HepG2 (cell line): ENCODE results near the gene GALNT10. TPM values are rescaled to one million over a fixed set of nuclear protein-coding genes. Genes with fewer than 3 reads are reported as not detected.

Experiments
- CCDC6 ChIP-seq: sonication (generic); formaldehyde crosslinking; IDR thresholded peaks from 2 replicates; pipeline ENCODE4 v1.8.1; 2022; ENCODE audit warnings: mild to moderate bottlenecking, missing genetic modification reagents, moderate library complexity
- EEA1 ChIP-seq: sonication (generic); formaldehyde crosslinking; IDR thresholded peaks from 2 replicates; pipeline ENCODE4 v1.5.1; 2020; ENCODE audit warnings: mild to moderate bottlenecking, missing genetic modification reagents, borderline replicate concordance
- GFI1 ChIP-seq: sonication (generic); formaldehyde crosslinking; IDR thresholded peaks from 2 replicates; pipeline ENCODE4 v1.5.0; 2020; ENCODE audit warnings: missing genetic modification reagents, mild to moderate bottlenecking, borderline replicate concordance
- GTF3A ChIP-seq: sonication (generic); formaldehyde crosslinking; conservative IDR thresholded peaks from 2 replicates; pipeline ENCODE4 v1.4.0; 2020; ENCODE audit warnings: mild to moderate bottlenecking, missing genetic modification reagents
- KAT8 ChIP-seq: IDR thresholded peaks from 2 replicates; pipeline ENCODE4 v1.6.1; 2016; ENCODE audit warnings: missing genetic modification reagents, missing compliant biosample characterization
- MXD3 ChIP-seq: IDR thresholded peaks from 2 replicates; pipeline ENCODE4 v1.6.1; 2016; ENCODE audit warnings: mild to moderate bottlenecking, missing biosample characterization, missing genetic modification reagents
- NONO ChIP-seq, 2 experiments: fragments of 450-650 bp in 1 of 2; sonication (generic) in 1 of 2; formaldehyde crosslinking in 1 of 2; IDR thresholded peaks in 1 of 2; conservative IDR thresholded peaks in 1 of 2; 2 replicates each; pipeline versions ENCODE4 v1.6.1 to v1.8.0; 2017 to 2022; ENCODE audit warnings: mild to moderate bottlenecking in 1 of 2, missing genetic modification reagents in 1 of 2, moderate library complexity in 1 of 2
- SIN3A ChIP-seq: IDR thresholded peaks from 2 replicates; pipeline ENCODE4 v1.6.1; 2011; ENCODE audit warnings: low read depth, mild to moderate bottlenecking, control low read depth, low read length, borderline replicate concordance
- SMAD3 ChIP-seq: sonication (generic); formaldehyde crosslinking; IDR thresholded peaks from 2 replicates; pipeline ENCODE4 v1.4.0; 2020; ENCODE audit warnings: missing genetic modification reagents
- TAF15 ChIP-seq: fragments of 200-400 bp; formaldehyde crosslinking; IDR thresholded peaks from one replicate; pipeline ENCODE4 v1.6.1; 2018; ENCODE audit warnings: mild to moderate bottlenecking, low read depth, low read length; ENCODE audit not compliant: poor library complexity, severe bottlenecking
- THAP7 ChIP-seq: sonication (generic); formaldehyde crosslinking; IDR thresholded peaks from 2 replicates; pipeline ENCODE4 v1.8.1; 2023; ENCODE audit warnings: mild to moderate bottlenecking, missing genetic modification reagents
- ZMYM3 ChIP-seq: sonication (generic); formaldehyde crosslinking; IDR thresholded peaks from 2 replicates; pipeline ENCODE4 v1.5.1; 2020; ENCODE audit warnings: mild to moderate bottlenecking, missing genetic modification reagents
- ZNF121 ChIP-seq: sonication (generic); formaldehyde crosslinking; IDR thresholded peaks from 2 replicates; pipeline ENCODE4 v1.5.0; 2020; ENCODE audit warnings: mild to moderate bottlenecking, missing genetic modification reagents
- ZNF124 ChIP-seq: sonication (generic); formaldehyde crosslinking; IDR thresholded peaks from 2 replicates; pipeline ENCODE4 v1.4.0; 2020; ENCODE audit warnings: missing genetic modification reagents
- polyA plus RNA-seq, 8 experiments: library from polyadenylated mRNA; depleted of rRNA in 3 of 8; stranded (reverse) in 7 of 8; unstranded in 1 of 8; fragments of >200 nt; fragmentation: Illumina TruSeq in 4 of 8; extraction: Trizol in 4 of 8; gene quantifications; 2 replicates each; pipeline versions ENCODE4 v1.2.1 to v1.2.3, GENCODE V29; 2011 to 2016; ENCODE audit warnings: low read depth in 4 of 8, missing spikeins in 1 of 8, mixed read lengths in 1 of 8; ENCODE audit not compliant: insufficient read depth in 1 of 8
- total RNA-seq, 5 experiments: library from RNA; depleted of rRNA; stranded (reverse); fragments of >200 nt; fragmentation: Illumina TruSeq; extraction: Trizol; gene quantifications; 2 replicates each; pipeline ENCODE4 v1.2.3, GENCODE V29; 2016; ENCODE audit warnings: low read depth in 1 of 5
- TF ChIP-seq, protein P1 (sequence below): sonication (generic); formaldehyde crosslinking; IDR thresholded peaks from 2 replicates; pipeline ENCODE4 v1.8.0; 2022; ENCODE audit warnings: mild to moderate bottlenecking, missing genetic modification reagents; ENCODE audit not compliant: insufficient replicate concordance
- TF ChIP-seq, protein P2 (sequence below), 2 experiments: fragments of 450-650 bp in 1 of 2; sonication (generic) in 1 of 2; formaldehyde crosslinking in 1 of 2; IDR thresholded peaks; 2 replicates each; pipeline versions ENCODE4 v1.6.1 to v1.8.0; 2016 to 2022; ENCODE audit warnings: antibody characterized with exemption in 1 of 2, mild to moderate bottlenecking in 1 of 2, missing genetic modification reagents in 1 of 2

The GALNT10 gene
- total and polyA plus RNA-seq, 2 of the 13 experiments (the other 11 are each of a cell fraction or from before 2014, with no cell fraction given): 8.1 to 11.2 TPM

GRCh38 chr5:154445422-154446194 lies 255.1 kb downstream of the GALNT10 start, which contains the start of gene SAP30L (continued):
- TF ChIP-seq GFI1 (no peak), ZNF121 (CRISPR knock-in tag) (no peak), GTF3A (CRISPR knock-in tag) (no peak), SIN3A (peak; percentile 31; the same call in 1 of the 2 replicates), TAF15 (no peak), KAT8 (CRISPR knock-in tag) (peak; percentile 89), THAP7 (CRISPR knock-in tag) (no peak), CCDC6 (CRISPR knock-in tag) (no peak), SMAD3 (CRISPR knock-in tag) (peak; percentile 63), ZNF124 (CRISPR knock-in tag) (no peak), MXD3 (no peak), NONO (IDR thresholded peaks at IDR 0.05) (no peak), NONO (CRISPR knock-in tag; conservative IDR thresholded peaks at IDR 0.05) (0 out of 2 replicates have a peak, but pooled peaks have one; percentile 28), EEA1 (CRISPR knock-in tag) (no peak), ZMYM3 (CRISPR knock-in tag) (no peak)
- TF ChIP-seq, protein P1, sequence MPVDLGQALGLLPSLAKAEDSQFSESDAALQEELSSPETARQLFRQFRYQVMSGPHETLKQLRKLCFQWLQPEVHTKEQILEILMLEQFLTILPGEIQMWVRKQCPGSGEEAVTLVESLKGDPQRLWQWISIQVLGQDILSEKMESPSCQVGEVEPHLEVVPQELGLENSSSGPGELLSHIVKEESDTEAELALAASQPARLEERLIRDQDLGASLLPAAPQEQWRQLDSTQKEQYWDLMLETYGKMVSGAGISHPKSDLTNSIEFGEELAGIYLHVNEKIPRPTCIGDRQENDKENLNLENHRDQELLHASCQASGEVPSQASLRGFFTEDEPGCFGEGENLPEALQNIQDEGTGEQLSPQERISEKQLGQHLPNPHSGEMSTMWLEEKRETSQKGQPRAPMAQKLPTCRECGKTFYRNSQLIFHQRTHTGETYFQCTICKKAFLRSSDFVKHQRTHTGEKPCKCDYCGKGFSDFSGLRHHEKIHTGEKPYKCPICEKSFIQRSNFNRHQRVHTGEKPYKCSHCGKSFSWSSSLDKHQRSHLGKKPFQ: no peak
- TF ChIP-seq, protein P2, sequence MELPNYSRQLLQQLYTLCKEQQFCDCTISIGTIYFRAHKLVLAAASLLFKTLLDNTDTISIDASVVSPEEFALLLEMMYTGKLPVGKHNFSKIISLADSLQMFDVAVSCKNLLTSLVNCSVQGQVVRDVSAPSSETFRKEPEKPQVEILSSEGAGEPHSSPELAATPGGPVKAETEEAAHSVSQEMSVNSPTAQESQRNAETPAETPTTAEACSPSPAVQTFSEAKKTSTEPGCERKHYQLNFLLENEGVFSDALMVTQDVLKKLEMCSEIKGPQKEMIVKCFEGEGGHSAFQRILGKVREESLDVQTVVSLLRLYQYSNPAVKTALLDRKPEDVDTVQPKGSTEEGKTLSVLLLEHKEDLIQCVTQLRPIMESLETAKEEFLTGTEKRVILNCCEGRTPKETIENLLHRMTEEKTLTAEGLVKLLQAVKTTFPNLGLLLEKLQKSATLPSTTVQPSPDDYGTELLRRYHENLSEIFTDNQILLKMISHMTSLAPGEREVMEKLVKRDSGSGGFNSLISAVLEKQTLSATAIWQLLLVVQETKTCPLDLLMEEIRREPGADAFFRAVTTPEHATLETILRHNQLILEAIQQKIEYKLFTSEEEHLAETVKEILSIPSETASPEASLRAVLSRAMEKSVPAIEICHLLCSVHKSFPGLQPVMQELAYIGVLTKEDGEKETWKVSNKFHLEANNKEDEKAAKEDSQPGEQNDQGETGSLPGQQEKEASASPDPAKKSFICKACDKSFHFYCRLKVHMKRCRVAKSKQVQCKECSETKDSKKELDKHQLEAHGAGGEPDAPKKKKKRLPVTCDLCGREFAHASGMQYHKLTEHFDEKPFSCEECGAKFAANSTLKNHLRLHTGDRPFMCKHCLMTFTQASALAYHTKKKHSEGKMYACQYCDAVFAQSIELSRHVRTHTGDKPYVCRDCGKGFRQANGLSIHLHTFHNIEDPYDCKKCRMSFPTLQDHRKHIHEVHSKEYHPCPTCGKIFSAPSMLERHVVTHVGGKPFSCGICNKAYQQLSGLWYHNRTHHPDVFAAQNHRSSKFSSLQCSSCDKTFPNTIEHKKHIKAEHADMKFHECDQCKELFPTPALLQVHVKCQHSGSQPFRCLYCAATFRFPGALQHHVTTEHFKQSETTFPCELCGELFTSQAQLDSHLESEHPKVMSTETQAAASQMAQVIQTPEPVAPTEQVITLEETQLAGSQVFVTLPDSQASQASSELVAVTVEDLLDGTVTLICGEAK (IDR thresholded peaks at IDR 0.05): no peak
- TF ChIP-seq, protein P2 (CRISPR knock-in tag; IDR thresholded peaks at IDR 0.05): 0 out of 2 replicates have a peak, but pooled peaks have one; percentile 33
